Stimulated activated CD8-positive, alpha-beta memory T cell treated with anti-CD3 and anti-CD28 coated beads, Interleukin-15, amount 100 ng/mL, for 24 hours (primary cell): ENCODE data around the gene PHF20.
"Not testable (repeated sequence)": the region's sequence is repeated elsewhere in the genome, so short reads cannot be mapped to it uniquely, and the experiment has no call there.

Source experiments
- DNase-seq: peaks from one replicate; pipeline ENCODE4 v3.0.0-alpha.2; 2020; ENCODE audit warnings: low read depth

The PHF20 gene

DNA sequence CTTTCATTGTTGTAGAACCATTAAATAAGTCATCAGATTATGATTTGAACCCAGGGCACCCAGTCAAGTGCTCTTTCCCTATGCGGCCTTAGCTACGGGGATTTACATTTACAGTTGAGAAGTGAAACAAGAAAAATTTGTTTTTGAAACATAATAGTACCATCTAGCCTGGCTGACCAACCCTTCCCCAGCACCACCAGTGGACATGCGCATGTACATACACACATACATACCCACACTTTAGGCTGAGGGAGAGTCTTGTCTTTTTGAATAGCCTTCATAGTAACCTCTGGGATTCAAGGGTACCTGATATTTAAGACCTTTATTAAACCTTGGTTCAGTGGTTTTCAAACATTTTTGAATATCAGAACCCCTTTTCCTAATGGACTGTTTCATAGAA is 148.7 kb downstream of the PHF20 start:
- no peak for DNase-seq

DNA sequence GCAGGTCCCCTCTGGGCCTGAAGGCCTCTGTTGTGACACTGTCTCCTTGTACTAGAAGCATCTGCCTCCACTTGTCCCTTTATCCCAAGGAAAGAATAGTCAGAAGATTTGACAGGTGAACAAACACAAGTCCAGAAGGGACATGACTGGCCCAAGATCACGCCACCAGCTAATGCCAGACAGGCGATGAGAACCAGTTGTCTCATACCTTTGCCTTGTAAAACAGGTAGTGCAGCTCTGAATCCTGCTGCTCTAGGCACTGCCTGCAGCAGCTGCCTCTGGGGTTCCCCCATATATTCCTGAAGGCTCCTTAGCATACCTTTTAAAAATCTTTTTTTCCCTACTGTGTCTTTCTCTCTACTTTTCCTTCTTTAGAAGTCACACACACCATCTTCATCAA is 157.5 kb downstream of the PHF20 start:
- DNase-seq = no peak

GRCh38 chr20:35934050-35934449 is 162.2 kb downstream of the PHF20 start:
- DNase-seq = no peak

GRCh38 chr20:35939264-35939663 is 167.4 kb downstream of the PHF20 start:
- no peak for DNase-seq

GRCh38 chr20:35941620-35942019 is 169.8 kb downstream of the PHF20 start:
- no peak for DNase-seq

GRCh38 chr20:35942243-35942642 is 170.4 kb downstream of the PHF20 start:
- DNase-seq = no peak

DNA sequence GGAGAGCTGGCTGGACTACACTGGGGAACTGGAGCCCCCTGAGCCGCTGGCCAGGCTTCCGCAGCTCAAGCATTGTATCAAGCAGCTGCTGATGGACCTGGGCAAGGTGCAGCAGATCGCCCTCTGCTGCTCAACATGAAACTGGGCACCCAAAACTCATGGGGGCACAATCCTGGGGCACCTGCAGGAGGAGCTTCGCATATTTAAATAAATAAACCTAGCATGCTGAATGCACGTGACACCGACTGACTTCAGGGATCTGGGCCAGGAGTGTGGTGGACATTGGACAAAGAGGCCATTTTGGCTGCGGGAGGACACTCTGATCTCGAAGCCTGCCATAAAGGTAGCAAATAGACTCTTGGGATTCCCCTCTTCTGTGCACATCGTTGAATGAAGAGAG is 175.7 kb downstream of the PHF20 start:
- DNase-seq = no peak

GRCh38 chr20:35947907-35948306 is 176.1 kb downstream of the PHF20 start:
- DNase-seq = no peak

DNA sequence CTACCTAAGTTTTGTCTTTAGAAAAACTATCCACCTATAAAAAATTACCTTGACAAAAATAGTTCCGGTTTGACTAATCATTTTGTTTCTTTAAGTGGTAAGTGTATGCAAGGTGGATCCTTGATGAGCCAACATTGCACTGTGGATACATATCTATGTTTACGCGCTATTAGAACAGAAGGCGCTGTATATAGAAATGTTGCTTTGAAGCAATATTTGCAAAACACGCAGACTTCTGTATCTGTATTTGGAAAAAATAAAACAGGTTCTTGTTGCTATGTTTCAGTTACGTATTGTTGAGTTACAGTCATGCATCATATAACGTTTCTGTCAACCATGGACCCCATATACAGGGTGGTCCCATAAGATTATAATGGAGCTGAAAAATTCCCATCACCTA is 178.3 kb downstream of the PHF20 start:
- no peak for DNase-seq

GRCh38 chr20:35952080-35952479 is 180.3 kb downstream of the PHF20 start:
- not testable (repeated sequence) for DNase-seq

- DNase-seq = no peak
Measured at GRCh38 chr20:35952480-35953386, 180.9 kb downstream of the PHF20 start.

DNA sequence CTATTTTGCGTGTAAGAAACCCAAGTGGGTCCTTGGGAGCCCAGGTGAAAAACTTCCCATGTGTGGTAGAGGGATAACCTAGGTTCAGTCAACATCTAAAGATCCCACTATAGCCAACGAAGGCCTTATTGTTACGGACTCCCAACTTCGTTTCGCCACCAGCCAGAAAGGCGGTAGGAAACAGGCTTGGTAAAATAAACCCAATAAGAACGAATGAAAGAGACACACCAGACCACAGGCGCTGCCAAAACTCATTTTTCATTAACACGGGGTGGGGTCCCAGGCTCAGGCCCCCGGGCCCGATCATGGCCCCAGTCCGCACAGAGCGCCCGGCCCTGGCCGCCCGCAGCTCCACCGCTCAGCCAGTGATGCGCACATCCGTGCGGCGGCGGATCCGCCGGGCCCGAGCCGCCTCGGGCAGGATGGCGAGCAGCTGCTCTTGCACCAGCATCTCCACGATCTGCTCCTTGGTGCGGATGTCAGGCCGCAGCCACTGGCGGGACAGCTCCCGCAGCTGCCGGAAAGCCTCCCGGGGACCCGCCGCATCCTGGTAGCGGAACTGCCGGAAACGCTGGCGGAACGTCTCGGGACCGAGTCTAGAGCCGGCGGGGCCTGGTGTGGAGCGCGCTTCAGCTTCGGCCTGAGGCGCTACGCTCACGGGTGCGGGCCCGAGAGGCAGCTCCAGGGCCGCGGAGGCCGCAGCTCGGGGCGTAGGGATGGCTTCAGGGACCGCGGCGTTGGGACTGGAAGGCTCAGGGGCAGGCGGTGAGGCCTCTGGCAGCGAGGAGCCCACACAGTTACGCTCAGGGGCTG is 181.8 kb downstream of the PHF20 start:
- peak; percentile 44 for DNase-seq

GRCh38 chr20:35954200-35954906 is 182.5 kb downstream of the PHF20 start, which contains the start of gene SCAND1:
Gene SCAND1, minus strand, starts transcription at chr20:35954502. Its CDS starts 218 bp downstream, at chr20:35954284.
- DNase-seq = peak; percentile 89

- DNase-seq = no peak
Measured at GRCh38 chr20:35954907-35955251, 183.1 kb downstream of the PHF20 start.

GRCh38 chr20:35956616-35957015 is 184.8 kb downstream of the PHF20 start:
- DNase-seq = no peak

GRCh38 chr20:35959291-35959690 is 187.5 kb downstream of the PHF20 start:
- not testable (repeated sequence) for DNase-seq

- no peak for DNase-seq
Measured at GRCh38 chr20:35963878-35964277, 192.1 kb downstream of the PHF20 start.

GRCh38 chr20:35967979-35968640 is 196.3 kb downstream of the PHF20 start, which contains the start of gene CNBD2:
Gene CNBD2, plus strand, starts transcription at chr20:35968590. Its CDS starts 173 bp downstream, at chr20:35968763.
- DNase-seq = no peak

GRCh38 chr20:35968930-35969329 is 197.1 kb downstream of the PHF20 start:
- no peak for DNase-seq

- DNase-seq = no peak
Measured at GRCh38 chr20:35971981-35972380, 200.2 kb downstream of the PHF20 start.

DNA sequence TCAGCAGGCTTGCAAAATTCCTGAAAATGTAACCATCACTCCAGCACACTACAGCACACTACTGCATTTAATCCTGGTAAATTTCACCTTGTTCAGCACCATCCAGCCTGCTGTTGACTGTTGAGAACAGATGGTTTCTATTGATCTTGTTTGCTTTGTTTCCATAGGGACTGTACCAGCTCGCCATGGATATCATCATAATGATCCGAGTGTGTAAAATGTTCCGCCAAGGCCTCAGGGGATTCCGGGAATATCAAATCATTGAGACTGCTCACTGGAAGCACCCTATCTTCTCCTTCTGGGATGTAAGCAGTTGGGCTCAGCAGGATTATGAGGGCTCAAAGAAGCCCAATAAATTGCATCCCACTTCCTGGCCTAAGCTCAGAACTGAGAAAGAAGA is 200.6 kb downstream of the PHF20 start:
- no peak for DNase-seq

DNA sequence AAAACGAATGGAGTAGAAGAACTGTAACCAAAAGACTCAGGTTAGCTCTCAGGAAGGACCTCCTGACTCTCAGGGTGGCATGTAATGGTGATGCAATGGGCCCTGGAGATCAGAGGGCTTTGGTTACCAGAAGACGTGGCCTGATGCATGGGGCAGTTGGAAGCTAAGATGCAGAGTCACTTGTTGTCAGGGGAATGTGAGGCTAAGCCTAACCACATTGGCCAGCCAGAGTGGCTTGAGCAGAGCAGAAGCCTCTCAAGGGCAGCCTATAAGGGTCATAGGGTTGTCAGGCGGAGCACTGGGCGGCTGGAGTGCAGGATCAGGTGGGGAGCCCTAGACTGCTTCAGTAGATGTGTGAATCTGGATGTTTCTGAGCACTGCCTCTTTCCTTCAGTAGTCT is 202.4 kb downstream of the PHF20 start:
- no peak for DNase-seq
